Measurements from ENCODE around the gene P3R3URF.

The P3R3URF gene

DNA sequence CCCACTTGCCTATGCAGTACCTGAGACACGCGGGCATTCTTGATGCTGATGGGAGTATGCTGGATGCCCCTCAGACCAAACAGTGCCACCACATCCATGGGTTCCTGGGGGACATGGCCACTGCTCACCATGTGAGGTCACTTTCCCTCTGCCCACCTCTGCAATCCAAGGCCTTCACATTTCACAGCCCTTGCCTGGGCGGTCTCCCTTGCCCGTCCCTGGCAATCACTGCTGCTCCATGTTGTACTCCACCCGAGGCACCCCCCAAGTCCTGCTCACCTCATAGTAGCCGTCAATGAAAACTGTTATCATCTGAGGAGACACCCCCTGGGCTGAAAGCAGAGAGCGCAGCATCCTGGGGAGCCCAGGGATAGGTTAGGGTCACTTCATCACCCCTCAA, 17.0 kb upstream of the P3R3URF start:
- Histone ChIP-seq H3K36me3 (peaks cover 28% of the 10 kb centered on the region), H3K27me3 (ENCODE audit: insufficient read depth, low read depth, severe bottlenecking) (no peaks in the 10 kb centered on the region), H3K27ac (no peak overlapping the region), H3K4me3 (ENCODE audit: low read depth, low read length) (no peak overlapping the region), H3K9me3 (ENCODE audit: severe bottlenecking) (no peaks in the 10 kb centered on the region)
- TF ChIP-seq, protein P1, sequence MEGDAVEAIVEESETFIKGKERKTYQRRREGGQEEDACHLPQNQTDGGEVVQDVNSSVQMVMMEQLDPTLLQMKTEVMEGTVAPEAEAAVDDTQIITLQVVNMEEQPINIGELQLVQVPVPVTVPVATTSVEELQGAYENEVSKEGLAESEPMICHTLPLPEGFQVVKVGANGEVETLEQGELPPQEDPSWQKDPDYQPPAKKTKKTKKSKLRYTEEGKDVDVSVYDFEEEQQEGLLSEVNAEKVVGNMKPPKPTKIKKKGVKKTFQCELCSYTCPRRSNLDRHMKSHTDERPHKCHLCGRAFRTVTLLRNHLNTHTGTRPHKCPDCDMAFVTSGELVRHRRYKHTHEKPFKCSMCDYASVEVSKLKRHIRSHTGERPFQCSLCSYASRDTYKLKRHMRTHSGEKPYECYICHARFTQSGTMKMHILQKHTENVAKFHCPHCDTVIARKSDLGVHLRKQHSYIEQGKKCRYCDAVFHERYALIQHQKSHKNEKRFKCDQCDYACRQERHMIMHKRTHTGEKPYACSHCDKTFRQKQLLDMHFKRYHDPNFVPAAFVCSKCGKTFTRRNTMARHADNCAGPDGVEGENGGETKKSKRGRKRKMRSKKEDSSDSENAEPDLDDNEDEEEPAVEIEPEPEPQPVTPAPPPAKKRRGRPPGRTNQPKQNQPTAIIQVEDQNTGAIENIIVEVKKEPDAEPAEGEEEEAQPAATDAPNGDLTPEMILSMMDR (IDR thresholded peaks at IDR 0.05; ENCODE audit: low read depth, low read length), result no peak
- no peak for DNase-seq

- Histone ChIP-seq H3K4me3 (ENCODE audit: low read depth, low read length) (no peak overlapping the region), H3K27ac (no peak overlapping the region), H3K27me3 (ENCODE audit: insufficient read depth, low read depth, severe bottlenecking) (no peaks in the 10 kb centered on the region), H3K9me3 (ENCODE audit: severe bottlenecking) (no peaks in the 10 kb centered on the region), H3K36me3 (peaks cover 28% of the 10 kb centered on the region)
- TF ChIP-seq, protein P1 (IDR thresholded peaks at IDR 0.05; ENCODE audit: low read depth, low read length), result no peak
- no peak for DNase-seq
Observed at GRCh38 chr1:46192171-46192570, 15.9 kb upstream of the P3R3URF start.

- no peak for DNase-seq
- peaks cover 27% of the 10 kb centered on the region for H3K36me3 ChIP-seq
- no peak overlapping the region for H3K27ac ChIP-seq
- H3K27me3 ChIP-seq (ENCODE audit: insufficient read depth, low read depth, severe bottlenecking), result no peaks in the 10 kb centered on the region
- H3K9me3 ChIP-seq (ENCODE audit: severe bottlenecking), result no peaks in the 10 kb centered on the region
- H3K4me3 ChIP-seq (ENCODE audit: low read depth, low read length), result no peak overlapping the region
- TF ChIP-seq, protein P1 (IDR thresholded peaks at IDR 0.05; ENCODE audit: low read depth, low read length), result no peak
Observed at GRCh38 chr1:46191033-46191701, 14.9 kb upstream of the P3R3URF start.

- H3K36me3 ChIP-seq, result peaks cover 23% of the 10 kb centered on the region
- TF ChIP-seq, protein P1 (IDR thresholded peaks at IDR 0.05; ENCODE audit: low read depth, low read length), result no peak
- no peaks in the 10 kb centered on the region for H3K27me3 ChIP-seq (ENCODE audit: insufficient read depth, low read depth, severe bottlenecking)
Observed at GRCh38 chr1:46190539-46190938, 14.3 kb upstream of the P3R3URF start.

DNA sequence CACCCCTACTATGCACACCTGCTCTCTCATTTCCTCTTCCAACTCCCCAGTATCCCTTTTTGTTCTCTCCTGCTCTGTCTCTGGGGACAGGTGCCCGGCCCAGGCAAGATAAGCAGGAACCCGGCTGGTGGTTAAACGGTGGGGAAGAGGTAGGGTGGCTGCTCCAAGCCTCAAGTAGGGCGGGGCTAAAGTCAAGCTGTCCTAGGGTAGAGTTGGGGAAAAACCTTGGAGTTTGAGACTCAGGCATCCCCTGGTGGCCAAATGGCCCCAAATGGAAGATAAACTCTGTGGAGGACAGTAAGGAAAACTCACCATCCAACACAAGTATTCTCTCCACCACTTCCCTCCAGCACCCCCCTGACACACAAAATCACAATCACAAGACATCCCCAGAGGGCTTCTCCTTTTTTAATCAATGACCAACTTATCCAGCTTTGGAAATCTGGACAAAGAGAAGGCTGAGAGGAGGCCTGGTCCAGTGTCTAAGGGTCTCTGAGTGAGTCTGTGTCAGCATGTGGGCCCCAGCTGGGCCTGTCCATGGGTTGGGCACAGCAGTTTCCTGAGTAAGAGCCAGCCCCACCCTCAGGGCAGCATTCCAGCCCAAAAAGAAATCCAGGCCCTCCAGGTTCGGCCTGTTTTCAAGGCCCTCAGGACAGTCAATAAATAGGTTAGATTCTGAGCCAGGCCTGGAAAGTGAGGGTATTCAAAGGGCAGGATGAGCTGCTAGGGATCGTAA, 12.2 kb upstream of the P3R3URF start:
- DNase-seq, result no peak
- no peaks in the 10 kb centered on the region for H3K9me3 ChIP-seq (ENCODE audit: severe bottlenecking)
- H3K4me3 ChIP-seq (ENCODE audit: low read depth, low read length), result no peak overlapping the region
- H3K27ac ChIP-seq, result no peak overlapping the region
- H3K27me3 ChIP-seq (ENCODE audit: insufficient read depth, low read depth, severe bottlenecking), result no peaks in the 10 kb centered on the region
- peaks cover 23% of the 10 kb centered on the region for H3K36me3 ChIP-seq
- TF ChIP-seq, protein P1 (IDR thresholded peaks at IDR 0.05; ENCODE audit: low read depth, low read length), result no peak

More at GRCh38 chr1:46190539-46190938, 14.3 kb upstream of the P3R3URF start:
- DNase-seq, result no peak
- Histone ChIP-seq H3K9me3 (ENCODE audit: severe bottlenecking) (no peaks in the 10 kb centered on the region), H3K4me3 (ENCODE audit: low read depth, low read length) (no peak overlapping the region), H3K27ac (no peak overlapping the region)
